Thyroid gland (tissue), 4 donors: ENCODE data around the gene TSSK6. TPM values are rescaled to one million over a fixed set of nuclear protein-coding genes. Genes with fewer than 3 reads are reported as not detected.

Experiments used
- DNase-seq, 2 donors: peaks; one replicate each; pipeline ENCODE4 v3.0.0-alpha.2; 2019
- H3K27ac ChIP-seq, 3 donors: fragments of 200-600 bp; sonication (generic); 1 replicate in 2 of 3; 2 replicates in 1 of 3; pipeline ENCODE4 v1.5.1; 2016 to 2019; ENCODE audit warnings: mild to moderate bottlenecking in 1 of 3, moderate library complexity in 1 of 3
- H3K27me3 ChIP-seq: fragments of 200-600 bp; sonication (generic); one replicate; pipeline ENCODE4 v1.5.1; 2019
- H3K36me3 ChIP-seq, 2 donors: fragments of 200-600 bp; sonication (generic); one replicate each; pipeline ENCODE4 v1.5.1; 2016 to 2019
- H3K4me1 ChIP-seq, 2 donors: fragments of 200-600 bp; sonication (generic); one replicate each; pipeline ENCODE4 v1.5.1; 2017 to 2019
- H3K4me3 ChIP-seq, 3 donors: fragments of 200-600 bp; sonication (generic); replicated peaks in 1 of 3; 1 replicate in 2 of 3; 2 replicates in 1 of 3; pipeline ENCODE4 v1.5.1; 2016; ENCODE audit warnings: mild to moderate bottlenecking in 1 of 3
- H3K9me3 ChIP-seq: fragments of 200-600 bp; sonication (generic); one replicate; pipeline ENCODE4 v1.5.1; 2017
- POLR2A ChIP-seq, 2 donors: fragments of 450-650 bp; IDR thresholded peaks; one replicate each; pipeline ENCODE4 v1.6.1; 2017; ENCODE audit warnings: antibody characterized with exemption in 2 of 2, mild to moderate bottlenecking in 2 of 2, moderate library complexity in 1 of 2
- whole genome bisulfite sequencing, 2 donors: methylation state at CpG; one replicate each; pipeline ENCODE4 v1.1.5; 2017; 5-methylcytosine and 5-hydroxymethylcytosine counted together
- intact Hi-C: fragments of 100-400 bp; cut with DNase I; formaldehyde crosslinking; loops from one replicate; pipeline ENCODE4 v1.15.1; 2023
- total RNA-seq, 4 donors: library from RNA; depleted of rRNA; stranded (reverse); fragments of >200 nt; gene quantifications; one replicate each; pipeline ENCODE4 v1.2.3, GENCODE V29; 2016
- TF ChIP-seq, protein P1 (sequence below), 6 experiments: fragments of 200-600 bp in 3 of 6; fragments of 450-650 bp in 3 of 6; sonication (generic) in 3 of 6; IDR thresholded peaks; one replicate each; pipeline ENCODE4 v1.5.1; 2016 to 2019; ENCODE audit warnings: antibody characterized with exemption in 6 of 6, mild to moderate bottlenecking in 2 of 6, inconsistent platforms in 1 of 6, moderate library complexity in 1 of 6

TSSK6 gene
- total RNA-seq, 4 donors from 2014 or later = 1.8 to 7.7 (median 3.8) TPM

DNA sequence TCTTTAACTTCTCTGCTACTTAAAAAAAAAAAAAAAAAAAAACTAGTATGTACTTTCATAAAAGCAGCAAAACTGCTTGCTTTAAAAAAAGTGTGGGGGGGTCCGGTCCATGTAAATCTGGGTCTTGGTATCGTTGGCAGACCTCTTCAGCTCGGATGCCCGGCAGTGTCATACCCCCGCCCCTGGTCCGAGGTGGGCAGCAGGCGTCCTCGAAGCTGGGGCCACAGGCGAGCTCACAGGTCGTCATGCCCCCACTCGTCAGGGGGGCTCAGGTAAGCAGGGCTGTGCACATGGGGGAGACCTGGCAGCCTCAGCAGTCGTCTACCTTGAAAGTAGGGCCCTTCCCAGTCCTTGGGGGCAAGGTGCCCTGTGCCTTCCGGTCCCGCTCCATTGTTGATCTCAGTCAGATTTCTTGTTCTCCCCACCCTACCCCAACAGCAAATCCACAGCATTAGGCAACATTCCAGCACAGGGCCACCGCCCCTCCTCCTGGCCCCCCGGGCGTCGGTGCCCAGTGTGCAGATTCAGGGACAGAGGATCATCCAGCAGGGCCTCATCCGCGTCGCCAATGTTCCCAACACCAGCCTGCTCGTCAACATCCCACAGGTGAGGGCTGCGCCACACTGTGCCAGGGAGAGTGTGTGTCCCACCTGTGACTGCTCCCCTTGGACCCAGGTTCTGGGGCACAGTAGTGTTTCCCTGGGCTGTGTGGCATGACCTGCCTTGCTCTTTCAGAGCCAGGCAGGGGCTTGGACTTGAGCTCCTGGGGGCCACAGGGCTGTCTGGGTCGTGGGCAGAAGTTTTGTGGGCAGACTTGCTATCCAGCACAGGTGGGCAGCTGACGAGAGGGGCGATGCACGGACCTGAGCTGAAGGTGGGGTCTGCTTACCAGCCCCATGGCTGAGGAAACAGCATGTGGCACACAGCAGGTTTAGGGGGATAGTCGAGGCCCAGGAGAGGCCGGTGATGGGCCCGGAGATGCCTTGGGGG is 19.4 kb downstream of the TSSK6 start:
- no peak overlapping the region for H3K27ac ChIP-seq
- no peak for TF ChIP-seq POLR2A (IDR thresholded peaks at IDR 0.05)
- TF ChIP-seq, protein P1, sequence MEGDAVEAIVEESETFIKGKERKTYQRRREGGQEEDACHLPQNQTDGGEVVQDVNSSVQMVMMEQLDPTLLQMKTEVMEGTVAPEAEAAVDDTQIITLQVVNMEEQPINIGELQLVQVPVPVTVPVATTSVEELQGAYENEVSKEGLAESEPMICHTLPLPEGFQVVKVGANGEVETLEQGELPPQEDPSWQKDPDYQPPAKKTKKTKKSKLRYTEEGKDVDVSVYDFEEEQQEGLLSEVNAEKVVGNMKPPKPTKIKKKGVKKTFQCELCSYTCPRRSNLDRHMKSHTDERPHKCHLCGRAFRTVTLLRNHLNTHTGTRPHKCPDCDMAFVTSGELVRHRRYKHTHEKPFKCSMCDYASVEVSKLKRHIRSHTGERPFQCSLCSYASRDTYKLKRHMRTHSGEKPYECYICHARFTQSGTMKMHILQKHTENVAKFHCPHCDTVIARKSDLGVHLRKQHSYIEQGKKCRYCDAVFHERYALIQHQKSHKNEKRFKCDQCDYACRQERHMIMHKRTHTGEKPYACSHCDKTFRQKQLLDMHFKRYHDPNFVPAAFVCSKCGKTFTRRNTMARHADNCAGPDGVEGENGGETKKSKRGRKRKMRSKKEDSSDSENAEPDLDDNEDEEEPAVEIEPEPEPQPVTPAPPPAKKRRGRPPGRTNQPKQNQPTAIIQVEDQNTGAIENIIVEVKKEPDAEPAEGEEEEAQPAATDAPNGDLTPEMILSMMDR (IDR thresholded peaks at IDR 0.05) = no peak
- H3K27me3 ChIP-seq = no peaks in the 10 kb centered on the region
- no peaks in the 10 kb centered on the region for H3K4me1 ChIP-seq
- DNase-seq = no peak
- no peaks in the 10 kb centered on the region for H3K9me3 ChIP-seq
- intact Hi-C loops = no loop called here
- H3K4me3 ChIP-seq = no peak overlapping the region
- 93% methylated on average over 30 of the region's 30 CpGs for WGBS, 2 donors
- H3K36me3 ChIP-seq = peaks cover 55 to 59% of the 10 kb centered on the region in 2 donors

DNA sequence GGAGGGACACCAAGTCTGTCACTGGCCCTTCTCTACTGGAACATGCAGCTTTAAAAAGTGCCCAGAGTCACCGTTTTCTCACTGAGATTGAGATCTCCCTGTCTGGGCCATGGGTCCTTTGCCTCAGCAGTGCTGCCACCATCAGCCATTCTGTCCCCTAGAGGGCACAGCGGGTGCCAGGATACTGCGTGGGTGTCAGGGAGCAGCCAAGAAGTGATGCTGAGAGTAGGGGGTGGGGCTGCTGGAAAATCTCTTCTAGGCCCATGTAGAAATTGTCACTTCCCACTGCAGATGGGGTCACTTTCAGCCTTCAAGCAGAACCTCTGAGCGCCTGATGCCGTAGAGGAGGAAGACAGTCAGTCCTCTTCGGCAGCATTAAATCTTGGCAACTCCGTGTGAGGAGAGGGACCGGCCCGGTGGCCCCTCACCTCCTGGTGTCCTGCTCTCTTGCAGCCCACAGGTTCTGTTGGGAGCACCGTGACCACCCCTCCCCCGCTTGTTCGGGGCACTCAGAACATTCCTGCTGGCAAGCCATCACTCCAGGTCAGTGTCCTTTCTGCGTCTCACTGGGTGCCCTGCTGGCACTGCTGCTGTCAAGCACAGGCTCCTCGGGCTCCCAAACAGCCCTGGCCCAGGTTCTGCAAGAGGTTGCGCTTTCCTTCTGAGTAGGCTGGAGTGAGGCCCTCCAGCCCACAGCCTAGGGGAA is 21.4 kb downstream of the TSSK6 start:
- no peak for DNase-seq
- intact Hi-C loops = no loop called here
- Histone ChIP-seq H3K4me3 (no peak overlapping the region), H3K27me3 (no peaks in the 10 kb centered on the region), H3K36me3 (peaks cover 40 to 41% of the 10 kb centered on the region in 2 donors), H3K27ac (no peak overlapping the region), H3K9me3 (no peaks in the 10 kb centered on the region), H3K4me1 (peaks cover 10 to 13% of the 10 kb centered on the region in 2 donors)
- WGBS, 2 donors = 86 to 90% methylated on average over 14 of the region's 15 CpGs
- TF ChIP-seq, protein P1 (IDR thresholded peaks at IDR 0.05) = no peak
- TF ChIP-seq POLR2A (IDR thresholded peaks at IDR 0.05) = no peak

DNA sequence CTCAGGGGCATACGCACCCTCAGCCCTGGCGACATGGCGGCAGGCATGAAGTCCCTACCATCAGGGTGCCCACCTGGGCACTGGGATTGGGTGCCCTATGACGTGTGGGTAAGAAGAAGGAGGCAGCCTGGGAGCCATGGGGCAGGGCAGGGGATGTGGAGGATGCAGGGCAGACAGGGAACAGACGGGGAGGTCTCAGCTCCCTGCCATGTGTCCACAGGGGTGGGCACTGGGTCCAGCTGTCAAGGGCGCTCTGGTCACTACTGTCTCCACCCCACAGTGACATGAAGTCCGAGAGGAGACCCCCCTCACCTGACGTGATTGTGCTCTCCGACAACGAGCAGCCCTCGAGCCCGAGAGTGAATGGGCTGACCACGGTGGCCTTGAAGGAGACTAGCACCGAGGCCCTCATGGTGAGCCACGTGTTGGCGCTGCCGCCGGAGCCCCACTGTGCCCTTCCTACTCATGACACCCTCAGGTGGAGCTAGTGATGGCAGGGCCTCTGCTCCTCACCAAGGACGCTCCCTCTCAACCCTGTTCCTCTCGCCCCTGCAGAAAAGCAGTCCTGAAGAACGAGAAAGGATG is 23.2 kb downstream of the TSSK6 start:
- peaks cover 25 to 29% of the 10 kb centered on the region in 2 donors for H3K36me3 ChIP-seq
- H3K27ac ChIP-seq = no peak overlapping the region
- H3K9me3 ChIP-seq = no peaks in the 10 kb centered on the region
- WGBS, 2 donors = 88 to 95% methylated on average over 12 to 21 of the region's 21 CpGs
- no peaks in the 10 kb centered on the region for H3K27me3 ChIP-seq
- DNase-seq = no peak
- TF ChIP-seq POLR2A (IDR thresholded peaks at IDR 0.05) = no peak
- TF ChIP-seq, protein P1 (IDR thresholded peaks at IDR 0.05) = no peak
- no peak overlapping the region for H3K4me3 ChIP-seq
- intact Hi-C loops = no loop called here
- H3K4me1 ChIP-seq = peaks cover 27 to 30% of the 10 kb centered on the region in 2 donors

DNA sequence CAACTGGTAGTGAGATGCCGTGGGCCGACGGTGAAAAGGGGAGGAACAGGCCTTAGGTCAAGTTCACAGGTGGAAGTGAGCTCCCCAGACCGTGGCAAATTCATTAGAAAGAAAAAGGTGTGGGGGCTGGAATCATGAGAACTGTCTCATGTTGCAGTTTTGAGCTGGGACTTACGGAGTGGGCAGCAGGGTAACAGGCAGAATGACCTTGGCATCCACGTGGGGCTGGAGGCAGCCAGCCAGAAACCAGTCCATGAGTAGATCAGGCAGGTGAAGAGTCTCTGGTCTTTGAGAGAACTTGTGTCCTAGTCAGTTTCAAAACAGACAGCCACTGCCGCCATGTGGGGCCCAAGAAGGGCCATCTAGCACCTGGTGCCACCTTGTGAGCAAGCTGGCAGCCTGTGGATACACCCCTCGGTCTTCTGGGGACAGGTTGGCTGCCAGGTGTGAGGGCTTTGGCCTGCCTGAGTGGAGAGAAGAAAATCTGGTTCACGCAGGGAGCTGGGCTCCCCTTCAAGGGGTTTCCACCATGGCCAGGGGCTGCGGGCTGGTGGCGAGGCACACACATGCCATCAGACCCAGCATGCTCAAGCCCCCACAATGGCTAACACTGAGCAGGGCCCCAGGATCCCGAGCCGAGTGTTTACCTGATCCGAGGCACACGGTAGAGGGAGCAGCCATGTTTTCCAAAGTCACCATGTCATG is 23.9 kb downstream of the TSSK6 start:
- H3K27ac ChIP-seq = no peak overlapping the region
- no peak overlapping the region for H3K4me3 ChIP-seq
- H3K9me3 ChIP-seq = no peaks in the 10 kb centered on the region
- 77 to 87% methylated on average over 13 to 15 of the region's 15 CpGs for WGBS, 2 donors
- TF ChIP-seq POLR2A (IDR thresholded peaks at IDR 0.05) = no peak
- TF ChIP-seq, protein P1 (IDR thresholded peaks at IDR 0.05) = no peak
- DNase-seq = no peak
- no peaks in the 10 kb centered on the region for H3K27me3 ChIP-seq
- intact Hi-C loops = loop anchor here (2.0 kb wide), 1 partner anchor 125 kb away; no protein-coding TSS in a partner anchor
- H3K4me1 ChIP-seq = peaks cover 27 to 32% of the 10 kb centered on the region in 2 donors
- peaks cover 21 to 24% of the 10 kb centered on the region in 2 donors for H3K36me3 ChIP-seq
